AG08395 (cell line): ENCODE results near the gene ZC3H12C.
"Not testable (repeated sequence)": the region's sequence is repeated elsewhere in the genome, so short reads cannot be mapped to it uniquely, and the experiment has no call there.

ENCODE experiments used
- DNase-seq: peaks from one replicate; pipeline ENCODE4 v3.0.0; 2012; ENCODE audit warnings: mixed read lengths, low spot score

The ZC3H12C gene

DNA sequence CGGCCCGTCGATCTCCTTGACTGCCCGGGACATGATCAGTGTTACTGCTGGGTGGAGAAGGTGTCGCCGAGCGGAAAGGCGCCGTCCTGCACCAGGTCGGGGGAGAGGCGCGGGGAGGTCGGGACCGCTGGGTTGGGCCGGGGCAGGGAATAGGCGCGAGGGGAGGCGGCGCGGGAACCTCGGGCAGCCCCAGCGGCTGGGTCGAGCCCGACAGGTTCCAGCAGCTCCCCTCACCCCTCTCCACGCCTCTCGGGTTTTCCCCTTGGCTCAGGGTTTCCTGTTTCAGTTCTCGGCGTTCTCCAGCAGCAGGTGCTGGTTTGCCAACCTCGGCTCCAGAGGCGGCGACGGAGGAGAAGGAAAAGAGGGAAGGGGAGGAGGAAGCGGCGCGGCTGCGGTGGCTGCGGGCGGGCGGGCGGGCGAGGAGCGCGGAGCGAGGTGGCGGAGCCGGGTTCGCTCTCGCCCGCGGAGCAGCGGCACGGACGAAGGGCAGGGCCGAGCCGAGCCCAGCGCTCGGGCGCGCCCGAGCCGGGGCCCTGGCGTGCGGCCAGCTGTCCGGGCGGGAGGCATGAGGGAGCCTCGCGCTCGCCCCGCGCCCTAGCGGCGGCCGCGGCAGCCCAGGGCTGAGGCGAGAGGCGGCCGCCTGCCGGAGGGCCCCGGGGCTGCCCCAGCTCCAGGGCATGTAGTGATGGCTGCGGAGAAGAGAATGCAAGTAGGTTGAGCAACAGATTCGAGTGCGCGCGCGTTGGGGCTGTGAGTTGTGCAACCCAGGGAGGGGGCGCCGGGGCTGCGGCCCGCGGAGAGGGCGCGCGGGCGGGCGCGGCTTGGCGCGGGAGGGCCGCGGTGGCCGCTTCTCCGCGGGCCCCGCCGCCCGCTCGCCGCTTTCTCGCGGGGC is at the start of gene ZC3H12C:
ZC3H12C (plus strand) TSS at position 878 of the 892 bp plus-strand sequence. CDS start 20 bp downstream, outside the sequence.
- peak; percentile 85 for DNase-seq

DNA sequence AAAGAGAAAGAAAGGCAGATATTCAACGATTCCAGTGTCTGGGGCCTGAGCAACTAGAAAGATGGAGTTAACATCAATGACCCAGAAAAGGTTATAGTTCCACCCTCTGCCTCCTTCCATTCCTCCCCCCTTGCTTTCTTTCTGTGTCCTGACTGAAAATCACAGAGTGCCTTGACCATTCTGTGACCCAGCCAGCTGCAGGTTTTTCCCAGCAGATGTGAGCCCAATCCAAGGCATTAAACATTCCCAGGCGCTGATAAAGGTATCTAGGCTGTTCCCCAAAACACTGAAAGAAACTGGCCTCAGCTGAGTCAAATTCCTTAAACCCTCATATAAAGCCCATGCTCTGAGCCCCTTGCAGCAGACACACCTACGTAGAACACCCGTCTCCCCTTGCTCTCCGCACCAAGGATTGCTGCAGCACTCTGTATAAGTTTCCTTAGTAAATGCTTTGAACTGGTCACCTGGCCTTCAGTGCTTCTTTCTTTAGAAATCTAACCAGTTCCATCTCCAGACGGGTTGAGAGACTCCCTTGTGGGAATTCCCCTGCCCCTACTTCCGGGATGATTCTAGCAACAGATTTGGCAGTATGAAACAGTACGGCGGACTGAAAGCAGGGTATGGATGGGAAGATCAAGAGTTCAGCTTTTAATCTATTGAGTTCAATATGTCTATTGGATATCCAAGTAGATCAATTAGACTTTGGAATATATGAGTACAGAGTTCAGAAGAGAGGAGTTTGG is 48.8 kb upstream of the ZC3H12C start:
- no peak for DNase-seq

DNA sequence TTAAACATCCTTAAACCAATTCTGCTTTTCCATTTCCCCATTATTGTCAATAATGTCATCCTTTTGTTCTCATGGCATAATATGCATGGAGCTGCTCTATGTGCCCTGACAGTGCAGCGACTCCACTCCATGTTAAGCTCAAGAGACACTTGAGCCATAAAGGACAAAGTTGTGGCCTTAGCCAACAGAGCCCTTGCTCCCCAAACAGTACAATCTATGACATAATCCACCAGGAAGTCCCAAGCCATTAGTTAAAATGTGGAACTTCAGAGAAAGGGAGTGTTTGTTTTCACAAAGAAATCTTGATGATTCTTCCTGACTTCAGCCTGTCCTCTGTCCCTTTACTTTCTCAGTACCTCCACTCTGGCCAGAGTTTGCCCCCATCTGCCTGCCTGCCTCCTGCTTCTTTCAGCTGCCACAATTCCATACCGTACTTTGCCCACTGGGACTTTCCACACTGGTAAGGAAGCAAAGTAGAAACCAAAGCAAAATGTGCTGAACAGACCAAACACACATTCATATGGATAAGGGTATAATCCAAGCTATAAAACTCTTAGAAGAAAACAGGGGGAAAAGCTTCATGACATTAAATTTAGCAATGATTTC is 46.3 kb upstream of the ZC3H12C start:
- DNase-seq, result no peak

DNA sequence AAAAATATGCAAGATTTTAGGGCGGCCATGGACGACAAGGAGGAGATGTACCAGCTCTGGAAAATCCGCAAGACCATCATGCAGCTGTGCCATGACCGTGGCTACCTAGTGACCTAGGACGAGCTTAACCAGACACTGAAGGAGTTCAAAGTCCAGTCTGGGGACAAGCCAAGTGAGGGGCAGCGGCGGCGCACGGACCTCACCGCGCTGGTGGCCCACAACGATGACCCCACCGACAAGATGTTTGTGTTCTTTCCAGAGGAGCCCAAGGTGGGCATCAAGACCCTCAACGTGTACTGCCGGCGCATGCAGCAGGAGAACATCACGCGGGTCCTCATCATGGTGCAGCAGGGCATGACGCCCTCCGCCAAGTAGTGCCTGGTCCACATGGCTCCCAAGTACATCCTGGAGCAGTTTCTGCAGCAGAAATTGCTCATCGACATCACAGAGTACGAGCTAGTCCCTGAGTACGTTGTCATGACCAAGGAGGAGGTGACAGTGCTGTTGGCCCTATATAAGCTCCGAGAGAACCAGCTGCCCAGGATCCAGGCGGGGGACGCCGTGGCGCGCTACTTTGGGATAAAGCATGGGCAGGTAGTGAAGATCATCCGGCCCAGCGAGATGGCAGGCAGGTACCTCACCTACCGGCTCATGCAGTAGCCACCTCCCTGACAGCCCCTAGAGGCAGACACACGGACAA is 43.5 kb upstream of the ZC3H12C start:
- no peak for DNase-seq

DNA sequence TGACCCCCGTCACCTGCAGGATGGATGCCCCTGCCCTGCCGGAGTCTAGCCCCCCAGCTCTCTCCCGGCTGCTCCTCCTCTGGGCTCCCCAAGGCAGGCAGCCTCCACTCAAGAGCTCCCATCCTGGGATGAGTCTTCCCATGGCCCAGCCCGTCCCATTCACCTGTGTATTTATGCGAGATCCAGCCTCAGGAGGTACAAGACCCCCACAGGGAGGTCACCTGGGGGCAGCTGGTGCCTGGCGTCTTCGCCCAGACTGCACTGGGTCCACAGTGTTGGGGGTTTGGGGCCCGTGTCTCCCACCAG is 43.0 kb upstream of the ZC3H12C start:
- no peak for DNase-seq

DNA sequence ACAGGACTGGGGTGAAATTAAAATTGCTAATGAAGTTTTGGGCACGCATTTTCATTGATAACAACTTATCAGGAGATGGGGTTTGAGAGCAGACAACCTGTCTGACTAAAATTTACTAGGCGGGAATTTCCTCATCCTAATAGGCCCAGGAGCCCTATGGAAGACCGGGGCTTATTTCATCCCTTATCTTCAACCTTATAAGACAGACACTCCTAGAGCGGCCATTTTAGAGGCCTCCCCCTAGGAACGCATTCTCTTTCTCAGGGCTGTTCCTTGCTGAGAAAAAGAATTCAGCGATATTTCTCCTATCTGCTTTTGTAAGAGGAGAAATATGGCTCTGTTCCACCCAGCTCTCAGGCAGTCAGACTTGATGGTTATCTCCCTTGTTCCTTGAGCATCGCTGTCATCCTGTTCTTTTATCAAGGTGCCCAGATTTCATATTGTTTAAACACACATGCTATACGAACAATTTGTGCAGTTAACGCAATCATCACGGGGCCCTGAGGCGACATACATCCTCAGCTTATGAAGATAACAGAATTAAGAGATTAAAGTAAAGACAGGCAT is 39.3 kb upstream of the ZC3H12C start:
- no peak for DNase-seq

DNA sequence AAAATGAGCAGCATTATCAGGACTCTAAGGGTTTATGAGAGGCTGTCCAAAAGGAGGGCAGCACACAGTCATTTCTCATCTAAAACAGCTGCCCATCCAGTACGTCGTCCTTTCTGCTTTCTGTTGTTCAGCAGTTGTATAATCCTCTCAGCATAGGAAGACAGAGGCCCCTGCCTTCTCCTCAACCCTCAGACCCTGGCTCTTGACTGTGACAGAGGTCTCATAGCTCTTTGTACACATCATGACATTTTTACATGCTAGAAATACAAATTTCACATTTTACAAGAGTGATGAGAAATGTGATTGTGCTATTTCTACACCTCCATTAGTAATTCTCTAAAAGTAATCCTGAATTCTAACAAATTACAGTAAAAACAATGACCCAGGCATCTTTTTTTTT is 36.2 kb upstream of the ZC3H12C start:
- no peak for DNase-seq

DNA sequence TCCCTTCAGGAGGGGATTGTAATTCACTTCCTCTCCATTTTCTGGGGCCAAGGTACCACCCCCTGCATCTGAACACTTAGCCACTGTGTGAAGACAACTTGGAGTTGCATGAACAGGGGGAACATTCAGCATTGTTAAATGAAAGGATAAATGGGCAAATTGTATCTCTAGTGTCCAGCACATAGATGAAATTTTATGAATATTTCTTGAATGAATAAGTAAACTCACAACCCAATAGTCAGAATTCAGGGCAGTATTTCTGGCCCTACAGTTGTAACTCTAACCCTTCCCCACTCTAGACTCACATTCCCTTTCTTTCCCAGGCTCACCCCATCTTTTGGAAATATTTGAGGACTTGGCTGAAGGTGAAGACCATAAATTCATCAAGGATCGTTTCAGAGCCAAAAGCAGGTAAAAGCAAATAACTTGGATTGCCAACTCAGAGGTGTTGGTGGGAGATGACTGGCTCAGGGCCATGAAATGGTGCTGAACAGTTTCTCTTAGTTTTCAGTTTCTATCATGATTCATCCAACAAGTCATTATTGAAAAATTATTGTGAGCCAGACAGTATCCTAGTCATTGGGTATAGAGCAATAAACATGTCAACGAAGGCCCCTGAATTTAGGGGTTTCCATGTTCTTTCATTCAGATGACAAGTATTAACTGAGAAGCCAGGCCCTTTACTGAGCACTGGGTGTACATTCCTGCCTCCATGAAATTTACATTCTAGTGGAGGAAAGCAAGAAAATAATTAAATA is 33.3 kb upstream of the ZC3H12C start:
- peak; percentile 60 for DNase-seq

DNA sequence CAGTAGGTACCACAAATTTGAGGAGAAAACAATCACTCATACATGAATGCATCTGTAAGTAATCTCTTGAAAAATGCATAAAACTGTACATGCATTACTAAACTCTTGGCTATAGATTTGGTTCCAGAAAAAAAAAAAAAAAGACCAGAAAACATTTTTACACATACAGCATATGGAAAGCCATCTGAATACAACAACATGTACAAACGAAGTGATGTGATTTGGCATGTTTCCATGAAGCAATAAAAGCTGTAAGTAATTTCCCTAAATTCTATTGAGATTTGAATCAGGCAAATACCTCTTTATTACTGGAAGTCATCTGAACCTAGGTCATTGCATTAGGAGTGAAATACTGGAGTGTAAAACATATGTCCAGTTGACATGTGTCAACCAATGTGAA is 31.9 kb upstream of the ZC3H12C start:
- no peak for DNase-seq

DNA sequence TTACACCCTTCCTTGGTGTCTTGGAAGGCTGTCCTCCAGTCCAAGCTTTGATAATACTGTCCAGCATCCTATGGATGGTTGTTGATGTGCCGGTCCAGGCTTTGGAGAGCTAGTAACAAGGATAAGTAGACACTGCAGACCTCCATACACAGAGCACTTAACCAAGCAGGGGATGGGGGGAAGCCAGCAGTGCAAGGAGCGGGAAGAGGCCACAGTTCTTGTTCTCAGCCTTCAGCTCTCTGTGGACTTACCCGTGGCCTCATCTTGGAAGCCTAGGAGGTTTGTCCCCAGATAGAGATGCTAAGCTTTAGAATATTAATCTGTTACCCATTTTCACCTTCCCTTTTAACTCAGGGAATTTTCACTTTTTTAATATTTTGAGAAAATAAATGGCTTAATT is 30.9 kb upstream of the ZC3H12C start:
- DNase-seq, result no peak

DNA sequence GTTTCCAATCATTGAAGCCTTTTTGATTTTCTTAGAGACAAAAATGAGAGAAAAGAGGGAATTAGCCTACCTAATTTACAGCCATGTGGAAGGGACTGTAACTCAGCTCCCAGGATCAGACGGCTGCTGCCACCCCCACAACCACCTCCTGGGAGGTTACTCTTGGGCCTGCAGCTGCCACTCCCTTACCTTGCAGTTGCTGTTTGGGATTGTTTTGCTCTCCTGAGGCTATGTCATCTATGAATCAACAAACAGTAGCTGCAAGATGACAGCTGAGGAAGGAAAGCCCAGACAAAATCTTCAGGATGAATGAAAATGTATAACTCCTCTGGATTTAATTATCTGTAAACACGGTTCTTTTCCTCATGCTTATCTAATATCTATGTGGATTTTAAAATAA is 28.0 kb upstream of the ZC3H12C start:
- no peak for DNase-seq

DNA sequence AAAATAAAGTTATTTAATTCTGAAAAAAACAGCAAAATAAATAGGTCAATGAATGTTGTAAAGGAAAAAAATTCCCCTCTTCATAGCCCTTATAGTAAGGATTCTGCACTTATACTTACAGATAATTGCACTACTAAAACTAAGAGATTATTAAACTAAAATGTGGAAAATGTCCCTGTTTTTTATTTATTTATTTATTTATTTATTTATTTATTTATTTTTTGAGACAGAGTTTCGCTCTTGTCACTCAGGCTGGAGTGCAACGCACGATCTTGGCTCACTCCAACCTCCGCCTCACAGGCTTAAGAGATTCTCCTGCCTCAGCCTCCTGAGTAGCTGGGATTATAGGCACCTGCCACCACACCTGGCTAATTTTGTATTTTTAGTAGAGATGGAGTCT is 25.2 kb upstream of the ZC3H12C start:
- not testable (repeated sequence) for DNase-seq

DNA sequence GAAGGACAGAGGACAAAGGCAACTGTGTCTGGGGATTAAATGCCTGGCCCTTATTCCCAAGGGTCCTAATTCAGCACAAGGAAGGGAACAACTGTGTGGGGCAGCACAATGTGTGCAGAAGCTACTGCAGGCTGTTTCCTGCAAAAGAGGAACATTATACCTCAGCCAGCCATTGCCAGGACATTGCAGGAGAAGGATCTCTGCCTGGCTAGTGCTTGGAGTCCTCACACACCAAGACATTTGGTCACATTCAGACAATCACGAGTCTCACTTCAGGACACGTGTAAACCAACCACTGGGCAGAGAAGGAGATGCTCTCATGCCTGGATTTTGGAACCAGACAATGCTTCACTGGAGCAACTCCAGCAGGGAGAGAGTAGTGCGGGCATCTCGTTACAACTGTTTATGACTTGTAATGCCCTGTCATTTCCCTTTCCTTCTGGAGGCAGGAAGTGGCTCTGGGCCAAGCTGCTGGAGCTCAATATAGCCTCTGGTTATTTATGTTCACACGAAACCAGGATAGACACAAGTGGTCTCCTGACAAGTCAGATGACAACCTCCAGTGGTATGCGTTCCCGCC is 23.9 kb upstream of the ZC3H12C start:
- DNase-seq, result peak; percentile 68

DNA sequence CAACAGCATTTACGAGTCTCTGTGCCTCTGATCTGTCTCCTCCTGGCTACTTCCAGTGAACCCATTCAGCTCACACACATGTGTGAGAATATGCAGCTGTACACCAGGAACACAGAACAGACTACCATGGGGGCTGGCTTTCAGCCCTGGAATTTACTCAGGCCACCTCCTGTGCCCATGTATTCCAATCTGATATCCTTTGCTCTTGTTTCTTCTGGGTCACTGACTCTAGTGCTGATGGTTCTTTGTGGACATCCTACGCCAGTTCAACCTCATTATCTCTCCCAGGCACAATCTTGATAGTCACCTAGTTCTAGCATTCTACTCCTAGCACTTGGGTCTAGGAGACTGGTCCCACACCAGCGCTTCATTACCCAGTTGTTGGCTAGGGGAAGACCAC is 23.0 kb upstream of the ZC3H12C start:
- no peak for DNase-seq

DNA sequence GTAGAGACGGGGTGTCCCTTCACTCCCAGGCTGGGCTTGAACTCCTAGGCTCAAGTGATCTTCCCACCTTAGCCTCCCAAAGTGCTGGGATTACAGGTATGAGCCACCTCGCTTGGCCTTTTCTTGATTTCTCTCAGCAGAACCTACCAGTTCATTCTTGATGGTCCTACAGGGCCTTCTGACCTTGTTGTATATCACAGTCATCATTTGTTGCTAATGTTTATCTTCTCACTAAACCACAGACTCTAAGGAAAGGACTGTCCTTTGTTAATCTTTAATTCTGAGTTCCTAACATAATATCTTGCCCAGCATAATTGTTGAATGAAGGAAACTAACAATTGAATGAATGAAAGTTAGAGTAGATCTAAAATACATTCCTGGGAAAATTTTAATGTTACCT is 22.0 kb upstream of the ZC3H12C start:
- DNase-seq, result no peak

DNA sequence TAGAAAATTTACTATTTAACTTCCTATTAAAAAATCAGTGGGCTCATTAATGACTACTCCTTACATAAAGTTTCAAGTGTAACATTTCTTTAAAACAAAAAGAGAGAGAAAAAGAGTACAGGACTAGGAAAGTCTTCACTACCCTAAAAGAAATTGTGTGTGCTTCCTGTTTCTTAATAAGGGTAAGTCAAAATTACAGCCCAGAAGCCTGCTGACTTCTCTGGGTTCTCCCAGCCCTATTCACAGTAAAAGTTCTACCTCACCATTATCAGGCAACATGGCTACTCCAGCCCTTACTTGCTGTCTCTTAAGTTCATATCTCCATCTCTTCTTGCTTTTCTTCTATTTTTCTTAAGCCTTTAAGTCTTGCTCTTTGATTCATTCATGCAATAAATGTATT is 20.3 kb upstream of the ZC3H12C start:
- no peak for DNase-seq

DNA sequence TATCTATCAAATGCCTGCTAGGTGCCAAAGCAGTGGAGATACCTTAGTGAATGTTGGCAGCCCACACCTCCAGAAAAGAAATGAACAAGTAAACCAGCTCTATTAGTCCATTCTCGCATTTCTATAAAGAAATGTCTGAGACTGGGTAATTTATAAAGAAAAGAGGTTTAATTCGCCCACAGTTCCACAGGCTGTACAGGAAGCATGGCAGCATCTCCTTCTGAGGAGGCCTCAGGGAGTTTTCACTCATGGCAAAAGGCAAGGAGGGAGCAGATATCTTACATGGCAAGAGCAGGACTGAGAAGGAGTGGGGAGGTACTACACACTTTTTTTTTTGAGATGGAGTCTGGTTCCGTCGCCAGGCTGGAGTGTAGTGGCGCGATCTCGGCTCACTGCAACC is 18.7 kb upstream of the ZC3H12C start:
- no peak for DNase-seq

DNA sequence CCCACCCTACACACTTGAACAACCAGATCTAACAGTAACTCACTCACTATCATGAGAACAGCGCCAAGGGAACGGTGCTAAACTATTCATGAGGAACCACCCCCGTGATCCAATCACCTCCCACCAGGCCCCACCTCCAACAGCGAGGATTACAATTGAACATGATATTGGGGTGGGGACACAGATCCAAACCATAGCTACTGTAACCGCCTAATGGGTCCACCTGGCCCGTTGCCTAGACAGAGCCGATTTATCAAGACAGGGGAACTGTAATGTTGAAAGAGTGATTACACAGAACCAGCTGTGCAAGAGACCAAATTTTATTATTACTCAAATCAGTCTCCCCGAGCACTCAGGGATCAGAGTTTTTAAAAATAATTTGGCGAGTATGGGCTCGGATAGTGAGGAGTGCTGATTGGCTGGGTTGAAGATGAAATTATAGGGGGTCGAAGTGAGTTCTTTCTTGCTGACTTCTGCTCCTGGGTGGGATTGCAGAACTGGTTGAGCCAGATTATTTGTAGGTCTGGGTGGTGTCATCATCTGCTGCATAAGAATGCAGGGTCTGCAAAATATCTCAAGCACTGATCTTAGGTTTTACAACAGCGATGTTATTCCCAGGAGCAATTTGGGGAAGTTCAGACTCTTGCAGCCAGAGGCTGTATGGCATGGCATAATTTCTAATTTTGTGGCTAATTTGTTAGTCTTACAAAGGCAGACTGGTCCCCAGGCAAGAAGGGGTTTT is 17.9 kb upstream of the ZC3H12C start:
- DNase-seq, result no peak

DNA sequence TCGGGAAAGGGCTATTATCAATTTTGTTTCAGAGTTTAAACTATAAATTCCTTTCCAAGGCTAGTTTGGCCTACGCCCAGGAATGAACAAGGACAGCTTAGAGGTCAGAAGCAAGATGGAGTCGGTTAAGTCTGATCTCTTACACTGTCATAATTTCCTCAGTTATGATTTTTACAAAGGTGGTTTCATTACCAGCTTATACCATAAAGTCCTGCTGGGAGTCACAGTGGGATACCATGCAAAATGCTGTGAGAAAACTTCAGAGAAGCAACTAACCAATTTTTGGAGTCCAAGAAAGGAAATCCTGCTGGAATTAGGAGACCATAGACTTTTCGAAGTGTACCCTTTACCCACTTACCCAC is 17.4 kb upstream of the ZC3H12C start:
- no peak for DNase-seq

DNA sequence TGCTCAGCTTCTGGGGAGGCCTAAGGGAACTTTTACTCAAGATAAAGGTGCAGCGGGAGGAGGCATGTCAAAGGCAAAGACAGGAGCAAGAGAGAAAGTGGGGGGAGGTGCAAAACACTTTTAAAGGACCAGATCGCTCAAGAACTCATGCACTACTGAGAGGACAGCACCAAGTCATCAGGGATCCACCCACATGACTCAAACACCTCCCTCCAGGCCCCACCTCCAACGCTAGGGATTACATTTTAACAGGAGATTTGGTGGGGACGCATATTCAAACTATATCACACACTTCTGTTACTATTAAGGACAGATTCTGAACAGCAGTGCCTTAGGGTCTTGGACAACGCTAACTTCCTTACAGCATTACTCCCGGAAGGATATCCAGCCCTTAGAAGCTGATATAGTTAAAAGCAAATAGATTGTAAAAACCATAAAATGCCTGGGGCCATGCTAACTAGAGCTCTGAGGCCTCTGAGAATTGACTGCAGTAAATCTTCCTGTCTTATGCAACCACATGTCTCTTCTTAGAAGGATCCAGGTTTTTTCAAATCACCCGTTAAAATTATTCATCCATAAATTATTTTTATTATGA is 16.7 kb upstream of the ZC3H12C start:
- no peak for DNase-seq
